CD4-positive, alpha-beta T cell treated with Interleukin-21 for 1 hour (primary cell): Measurements from ENCODE around the gene SHF.

Source experiments
- DNase-seq: peaks from one replicate; pipeline ENCODE4 v3.0.0-alpha.2; 2020

The SHF gene

GRCh38 chr15:45169608-45170480 is 17.9 kb downstream of the SHF start:
- DNase-seq = no peak

- no peak for DNase-seq
Measured at GRCh38 chr15:45168751-45169551, 18.8 kb downstream of the SHF start.

- DNase-seq = no peak
Measured at GRCh38 chr15:45168286-45168685, 19.5 kb downstream of the SHF start.

- DNase-seq = no peak
Measured at GRCh38 chr15:45167631-45168205, 20.0 kb downstream of the SHF start.

GRCh38 chr15:45166834-45167630 is 20.7 kb downstream of the SHF start:
- DNase-seq = peak; percentile 87

- no peak for DNase-seq
Measured at GRCh38 chr15:45165536-45165935, 22.2 kb downstream of the SHF start.

- no peak for DNase-seq
Measured at GRCh38 chr15:45164914-45165313, 22.9 kb downstream of the SHF start.

- no peak for DNase-seq
Measured at GRCh38 chr15:45163508-45163856, 24.3 kb downstream of the SHF start.

- peak; percentile 69 for DNase-seq
Measured at GRCh38 chr15:45162771-45163507, 24.8 kb downstream of the SHF start.

GRCh38 chr15:45161666-45162065 is 26.1 kb downstream of the SHF start:
- no peak for DNase-seq

GRCh38 chr15:45157974-45158373 is 29.8 kb downstream of the SHF start:
- no peak for DNase-seq

GRCh38 chr15:45156744-45157455 is 30.9 kb downstream of the SHF start:
- DNase-seq = no peak

GRCh38 chr15:45155739-45156138 is 32.0 kb downstream of the SHF start:
- no peak for DNase-seq

GRCh38 chr15:45151998-45152828 is 35.6 kb downstream of the SHF start:
- DNase-seq = no peak

GRCh38 chr15:45150997-45151396 is 36.8 kb downstream of the SHF start:
- no peak for DNase-seq

- no peak for DNase-seq
Measured at GRCh38 chr15:45150481-45150880, 37.3 kb downstream of the SHF start.

GRCh38 chr15:45149060-45149459 is 38.7 kb downstream of the SHF start:
- no peak for DNase-seq

GRCh38 chr15:45148076-45149059 is 39.4 kb downstream of the SHF start:
- no peak for DNase-seq

- DNase-seq = no peak
Measured at GRCh38 chr15:45147606-45148005, 40.2 kb downstream of the SHF start.
